Adrenal gland (tissue), 5 donors: ENCODE results near the gene PTDSS2.
A peak's percentile ranks its signal among the peaks of the same experiment; 100 is the strongest.

ENCODE experiments used
- POLR2A ChIP-seq, 2 donors: fragments of 450-650 bp; IDR thresholded peaks; one replicate each; pipeline ENCODE4 v1.6.1; 2017; ENCODE audit warnings: antibody characterized with exemption in 2 of 2, mild to moderate bottlenecking in 2 of 2, moderate library complexity in 1 of 2
- TF ChIP-seq, protein P1 (sequence below), 6 experiments: fragments of 450-650 bp in 4 of 6; fragments of 200-600 bp in 2 of 6; sonication (generic) in 1 of 6; IDR thresholded peaks; 1 replicate in 5 of 6; 2 replicates in 1 of 6; pipeline versions ENCODE4 v1.5.1 to v1.8.0; 2016 to 2021; ENCODE audit warnings: antibody characterized with exemption in 6 of 6, mild to moderate bottlenecking in 2 of 6, moderate library complexity in 1 of 6
- donor health status: DM: no; HTN: no; CAD: no.

GRCh38 chr11:504053-504993 lies 54.2 kb downstream of the PTDSS2 start:
- TF ChIP-seq, protein P1, sequence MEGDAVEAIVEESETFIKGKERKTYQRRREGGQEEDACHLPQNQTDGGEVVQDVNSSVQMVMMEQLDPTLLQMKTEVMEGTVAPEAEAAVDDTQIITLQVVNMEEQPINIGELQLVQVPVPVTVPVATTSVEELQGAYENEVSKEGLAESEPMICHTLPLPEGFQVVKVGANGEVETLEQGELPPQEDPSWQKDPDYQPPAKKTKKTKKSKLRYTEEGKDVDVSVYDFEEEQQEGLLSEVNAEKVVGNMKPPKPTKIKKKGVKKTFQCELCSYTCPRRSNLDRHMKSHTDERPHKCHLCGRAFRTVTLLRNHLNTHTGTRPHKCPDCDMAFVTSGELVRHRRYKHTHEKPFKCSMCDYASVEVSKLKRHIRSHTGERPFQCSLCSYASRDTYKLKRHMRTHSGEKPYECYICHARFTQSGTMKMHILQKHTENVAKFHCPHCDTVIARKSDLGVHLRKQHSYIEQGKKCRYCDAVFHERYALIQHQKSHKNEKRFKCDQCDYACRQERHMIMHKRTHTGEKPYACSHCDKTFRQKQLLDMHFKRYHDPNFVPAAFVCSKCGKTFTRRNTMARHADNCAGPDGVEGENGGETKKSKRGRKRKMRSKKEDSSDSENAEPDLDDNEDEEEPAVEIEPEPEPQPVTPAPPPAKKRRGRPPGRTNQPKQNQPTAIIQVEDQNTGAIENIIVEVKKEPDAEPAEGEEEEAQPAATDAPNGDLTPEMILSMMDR (IDR thresholded peaks at IDR 0.05) = no peak
- peak in 1 of 2 donors; percentile 41 for TF ChIP-seq POLR2A (IDR thresholded peaks at IDR 0.05)
